DND-41 (cell line): Measurements from ENCODE around the gene TEX51.

Experiments
- EZH2 ChIP-seq: IDR thresholded peaks from 3 replicates; pipeline ENCODE4 v1.6.1; 2012; ENCODE audit warnings: borderline replicate concordance, low read depth, mild to moderate bottlenecking, moderate library complexity, low read length, inconsistent platforms; ENCODE audit not compliant: severe bottlenecking
- TF ChIP-seq, protein P1 (sequence below): IDR thresholded peaks from 2 replicates; pipeline ENCODE4 v1.5.1; 2012; ENCODE audit warnings: borderline replicate concordance, low read length, moderate library complexity, mild to moderate bottlenecking; ENCODE audit not compliant: poor library complexity, severe bottlenecking; ENCODE audit errors: extremely low read depth

DNA sequence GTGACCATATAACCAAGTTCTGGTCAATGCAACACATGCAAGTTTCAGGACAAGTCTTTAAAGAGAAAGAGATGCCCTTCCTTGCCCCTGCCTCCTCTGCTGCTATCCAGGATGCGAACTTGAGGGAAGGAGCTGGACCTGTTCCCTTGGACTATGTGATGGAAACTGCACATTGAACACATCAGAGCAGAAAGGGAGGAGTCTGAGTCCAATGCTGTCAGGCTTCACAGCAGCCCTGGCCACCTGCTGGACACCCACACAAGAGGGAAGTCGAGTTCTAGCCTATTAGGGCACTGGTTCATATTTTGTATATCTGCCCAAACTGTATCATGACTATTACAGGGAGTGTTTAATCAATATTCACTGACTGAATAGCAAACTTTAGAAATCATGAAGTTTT, 38.3 kb upstream of the TEX51 start:
- TF ChIP-seq, protein P1, sequence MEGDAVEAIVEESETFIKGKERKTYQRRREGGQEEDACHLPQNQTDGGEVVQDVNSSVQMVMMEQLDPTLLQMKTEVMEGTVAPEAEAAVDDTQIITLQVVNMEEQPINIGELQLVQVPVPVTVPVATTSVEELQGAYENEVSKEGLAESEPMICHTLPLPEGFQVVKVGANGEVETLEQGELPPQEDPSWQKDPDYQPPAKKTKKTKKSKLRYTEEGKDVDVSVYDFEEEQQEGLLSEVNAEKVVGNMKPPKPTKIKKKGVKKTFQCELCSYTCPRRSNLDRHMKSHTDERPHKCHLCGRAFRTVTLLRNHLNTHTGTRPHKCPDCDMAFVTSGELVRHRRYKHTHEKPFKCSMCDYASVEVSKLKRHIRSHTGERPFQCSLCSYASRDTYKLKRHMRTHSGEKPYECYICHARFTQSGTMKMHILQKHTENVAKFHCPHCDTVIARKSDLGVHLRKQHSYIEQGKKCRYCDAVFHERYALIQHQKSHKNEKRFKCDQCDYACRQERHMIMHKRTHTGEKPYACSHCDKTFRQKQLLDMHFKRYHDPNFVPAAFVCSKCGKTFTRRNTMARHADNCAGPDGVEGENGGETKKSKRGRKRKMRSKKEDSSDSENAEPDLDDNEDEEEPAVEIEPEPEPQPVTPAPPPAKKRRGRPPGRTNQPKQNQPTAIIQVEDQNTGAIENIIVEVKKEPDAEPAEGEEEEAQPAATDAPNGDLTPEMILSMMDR: no peak
- no peak for TF ChIP-seq EZH2
